HUDEP-2 (cell line): ENCODE measurements around the gene TMEM98.
"Not testable (repeated sequence)": the region's sequence is repeated elsewhere in the genome, so short reads cannot be mapped to it uniquely, and the experiment has no call there.

Source experiments
- DNase-seq, 76 experiments: peaks; one replicate each; lab custom pipeline; 2025; ENCODE audit not compliant: unreplicated experiment in 76 of 76; lab: John Stamatoyannopoulos, UW

The TMEM98 gene

GRCh38 chr17:32971171-32971570 lies 43.2 kb downstream of the TMEM98 start:
- peak in 71 of 76 experiments; percentile 17 to 87 (median 64) for DNase-seq

- no peak for DNase-seq
Observed at GRCh38 chr17:32976131-32976530, 48.2 kb downstream of the TMEM98 start.

- DNase-seq = no peak
Observed at GRCh38 chr17:32976605-32977004, 48.7 kb downstream of the TMEM98 start.

GRCh38 chr17:32980230-32980629 lies 52.3 kb downstream of the TMEM98 start:
- no peak for DNase-seq

- DNase-seq = not testable (repeated sequence)
Observed at GRCh38 chr17:32981611-32982010, 53.7 kb downstream of the TMEM98 start.

- no peak for DNase-seq
Observed at GRCh38 chr17:32985050-32985756, 57.2 kb downstream of the TMEM98 start.

GRCh38 chr17:32987453-32987805 lies 59.5 kb downstream of the TMEM98 start:
- not testable (repeated sequence) for DNase-seq

- DNase-seq = not testable (repeated sequence)
Observed at GRCh38 chr17:32987868-32988267, 59.9 kb downstream of the TMEM98 start.

GRCh38 chr17:32988481-32989101 lies 60.6 kb downstream of the TMEM98 start:
- DNase-seq = no peak

GRCh38 chr17:32992321-32993033 lies 64.5 kb downstream of the TMEM98 start:
- peak in 26 of 76 experiments; percentile 3 to 57 (median 26) for DNase-seq

- DNase-seq = no peak
Observed at GRCh38 chr17:32993977-32994376, 66.0 kb downstream of the TMEM98 start.
